GM19372 (cell line): ENCODE data around the gene C15orf39.
A peak's percentile ranks its signal among the peaks of the same experiment; 100 is the strongest.

Experiments
- ATAC-seq: cut with Tn5 transposase; IDR thresholded peaks from one replicate; pipeline ENCODE4 v1.9.1; 2021; ENCODE audit warnings: mild to moderate bottlenecking, low read depth, moderate library complexity; ENCODE audit not compliant: unreplicated experiment

The C15orf39 gene

GRCh38 chr15:75195122-75195765, 6.4 kb upstream of the C15orf39 start:
- no peak for ATAC-seq

DNA sequence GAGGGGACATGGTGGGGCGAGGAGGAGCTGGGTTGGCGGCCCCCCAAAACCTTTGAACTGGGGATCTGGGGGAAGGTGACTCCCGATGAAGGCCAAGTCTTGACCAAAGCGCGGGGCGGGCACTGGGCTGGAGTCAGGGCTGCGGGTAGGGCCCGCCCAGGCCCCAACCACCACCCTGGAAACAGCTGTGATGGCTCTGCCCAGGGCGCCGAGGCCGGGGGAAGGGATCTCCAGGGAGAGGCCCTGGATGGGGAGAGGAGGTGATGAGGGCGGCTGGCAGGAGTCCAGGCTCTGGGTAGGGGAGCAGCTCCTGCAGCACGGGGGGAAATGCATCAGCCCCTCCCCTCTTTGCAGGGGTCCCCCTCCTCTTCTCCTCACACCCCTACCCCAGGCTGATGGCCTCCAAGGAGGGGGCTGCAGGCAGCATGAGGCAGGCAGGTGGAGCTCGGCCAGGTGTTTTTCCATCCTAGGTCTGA, 5.9 kb upstream of the C15orf39 start:
- ATAC-seq = no peak

DNA sequence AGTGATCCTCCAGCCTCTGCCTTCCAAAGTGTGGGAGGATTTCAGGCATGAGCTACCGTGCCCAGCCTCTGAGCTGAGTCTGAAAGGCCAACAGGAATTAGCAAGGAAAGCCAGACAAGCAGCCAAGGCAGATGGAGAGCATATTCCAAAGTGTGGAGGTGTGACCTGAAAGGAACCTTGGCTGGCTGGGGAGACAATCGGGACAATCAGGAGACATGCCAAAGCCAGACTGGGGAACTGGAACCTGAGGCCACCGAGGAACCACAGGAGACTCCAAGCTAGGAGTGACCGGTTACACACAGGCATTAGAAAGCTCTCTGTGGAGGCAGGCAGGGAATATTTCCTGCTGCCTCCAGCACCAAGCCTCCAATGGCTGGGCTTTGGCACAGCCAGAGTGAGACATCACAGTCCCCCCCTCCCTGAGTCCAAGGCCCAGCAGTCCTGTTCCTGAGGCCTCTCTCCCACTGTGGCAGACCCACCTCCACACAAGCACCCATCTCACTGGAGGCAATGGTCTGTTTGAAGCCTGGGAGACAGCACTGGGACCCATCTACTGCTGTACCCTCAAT, 4.5 kb upstream of the C15orf39 start:
- ATAC-seq = no peak

DNA sequence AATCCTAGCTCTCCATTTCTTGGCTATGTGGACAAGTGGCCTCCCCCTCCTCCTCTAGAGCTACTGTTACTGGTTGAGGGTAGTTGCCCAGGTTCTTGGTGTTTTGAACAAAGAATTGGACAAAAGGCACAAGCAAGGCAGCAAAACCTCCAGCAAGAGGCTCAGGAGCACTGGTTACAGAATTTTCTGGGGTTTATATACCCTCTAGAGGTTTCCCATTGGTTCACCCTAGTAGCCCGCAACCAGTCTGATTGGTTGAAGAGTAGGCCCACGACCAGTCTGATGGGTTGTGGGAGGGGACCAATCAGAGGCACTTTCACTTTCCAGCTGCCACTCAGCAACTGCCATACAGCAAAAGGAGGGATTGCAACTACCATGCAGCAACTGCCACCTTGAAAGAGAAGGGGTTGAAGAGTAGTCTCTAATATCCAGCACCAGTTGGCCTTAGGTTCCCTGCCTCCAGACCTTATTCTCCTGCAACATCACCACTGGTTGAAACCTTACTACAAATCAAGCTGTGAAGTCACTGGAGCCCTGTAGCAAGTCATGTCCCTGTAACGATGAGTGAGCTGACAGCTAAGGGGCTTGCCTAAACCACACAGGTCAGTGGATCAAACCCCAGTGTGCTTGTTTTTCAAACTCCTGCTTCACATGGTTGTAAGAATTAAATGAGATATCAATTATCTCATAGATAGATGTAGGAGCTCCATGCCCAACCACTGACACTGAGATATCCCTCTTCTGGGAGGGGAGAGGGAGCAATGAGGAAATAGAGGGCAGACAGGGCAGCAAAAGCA, 2.9 kb upstream of the C15orf39 start:
- no peak for ATAC-seq

DNA sequence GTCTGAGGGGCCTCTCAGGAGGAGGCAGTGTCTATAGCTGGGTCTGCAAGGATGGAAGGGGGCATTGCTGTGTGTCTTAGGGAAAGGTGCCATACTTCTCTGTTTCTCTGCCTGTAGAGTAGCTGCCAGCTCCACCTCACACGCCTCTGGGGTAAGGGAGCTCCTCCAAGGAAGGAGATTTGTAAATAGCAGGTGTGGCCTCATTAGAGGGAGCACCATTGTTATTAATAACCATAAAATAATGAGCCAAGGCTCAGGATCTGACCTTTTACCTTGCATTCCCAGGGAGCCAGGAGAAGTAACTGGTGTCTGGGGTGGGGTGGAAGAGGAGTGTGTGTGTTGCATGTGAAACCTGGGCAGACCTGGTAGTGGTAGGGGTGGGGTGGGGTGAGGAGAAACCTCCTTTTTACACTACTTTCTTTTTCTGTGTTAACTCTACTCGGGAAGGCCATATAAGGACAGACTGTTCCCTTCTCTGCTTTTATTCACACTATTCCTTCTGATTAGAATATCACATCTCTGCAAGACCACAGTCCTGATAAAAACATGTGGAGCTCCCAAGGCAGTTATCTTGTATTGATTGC, 2.2 kb upstream of the C15orf39 start:
- no peak for ATAC-seq

GRCh38 chr15:75200391-75200764, 1.3 kb upstream of the C15orf39 start:
- ATAC-seq = no peak

DNA sequence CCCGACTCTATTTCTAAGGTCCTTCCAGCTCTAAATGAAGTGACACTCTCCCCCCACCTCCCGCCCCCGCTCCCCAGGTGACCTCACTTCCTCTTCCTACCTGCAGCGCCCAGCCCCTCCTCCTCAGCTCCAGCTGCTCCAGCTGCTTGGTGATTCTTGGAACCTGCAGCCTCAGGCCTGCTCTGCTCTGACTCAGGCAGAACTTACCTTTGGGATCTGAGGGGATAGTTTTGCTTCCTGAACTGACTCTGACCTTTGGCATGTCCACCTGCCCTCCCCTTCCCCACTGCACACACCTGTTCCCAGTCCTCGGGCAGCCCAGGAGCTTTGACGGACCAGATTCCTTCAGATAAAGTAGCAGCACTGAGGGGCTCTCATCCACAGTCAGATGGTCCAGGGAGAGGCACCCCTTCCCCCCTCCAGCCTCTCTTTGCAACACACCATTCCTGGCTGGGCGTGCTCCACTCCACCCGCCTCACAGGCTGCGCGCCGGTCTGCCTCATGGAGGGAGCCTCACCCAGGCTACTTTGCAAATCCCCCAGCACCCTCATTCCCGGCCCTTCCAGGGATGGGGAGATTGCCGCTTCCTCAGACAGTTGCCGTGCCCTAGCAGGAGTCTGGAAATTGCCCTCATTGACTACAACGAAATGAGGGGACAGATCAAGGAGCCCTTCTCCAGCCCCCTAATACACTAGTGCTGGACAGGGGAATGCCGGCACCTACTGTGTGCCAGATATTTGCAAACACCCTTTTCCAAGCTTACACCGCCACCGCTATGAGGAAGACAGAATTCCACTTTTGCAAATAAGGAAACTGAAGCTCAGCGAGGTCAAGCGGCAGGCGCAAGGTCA, 692 bp upstream of the C15orf39 start:
- no peak for ATAC-seq

DNA sequence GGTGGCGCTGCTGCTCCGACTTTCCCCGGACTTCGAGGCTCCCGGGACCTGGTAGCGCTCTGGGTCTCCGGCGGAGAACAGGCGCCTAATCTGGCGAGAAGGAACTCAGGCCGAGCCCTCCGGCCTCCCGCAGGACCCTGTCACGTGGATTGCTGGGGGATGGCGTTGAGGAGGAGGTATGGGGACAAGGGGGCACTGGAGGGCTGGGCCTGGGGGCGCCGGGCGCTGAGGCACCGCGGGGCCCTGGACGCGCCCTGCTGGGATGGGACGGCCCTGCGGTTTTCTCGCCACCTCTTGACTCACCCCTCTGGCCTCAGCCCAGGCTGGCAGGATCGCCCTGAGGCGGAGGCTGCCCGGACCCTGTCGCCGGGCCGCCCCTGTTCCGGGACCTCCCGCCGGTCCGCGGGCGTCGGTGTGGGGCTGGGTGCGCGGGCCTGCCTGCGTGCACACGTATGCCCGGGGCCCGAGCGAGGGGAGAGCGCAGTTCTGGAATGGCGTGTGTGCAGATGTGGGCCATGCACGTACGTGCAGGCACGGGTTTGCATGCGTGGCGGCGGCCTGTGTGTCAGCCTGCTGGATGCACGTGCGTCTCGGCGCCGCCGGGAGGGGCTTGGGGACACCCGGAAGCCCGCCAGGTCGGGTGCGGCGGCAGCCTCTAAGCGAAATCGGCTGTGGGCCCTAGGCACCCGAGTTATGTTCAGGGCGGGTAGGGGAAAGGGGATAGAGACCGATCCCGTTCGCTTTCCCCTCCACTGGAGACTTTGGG, 752 bp downstream of the C15orf39 start:
- peak; percentile 27 for ATAC-seq

DNA sequence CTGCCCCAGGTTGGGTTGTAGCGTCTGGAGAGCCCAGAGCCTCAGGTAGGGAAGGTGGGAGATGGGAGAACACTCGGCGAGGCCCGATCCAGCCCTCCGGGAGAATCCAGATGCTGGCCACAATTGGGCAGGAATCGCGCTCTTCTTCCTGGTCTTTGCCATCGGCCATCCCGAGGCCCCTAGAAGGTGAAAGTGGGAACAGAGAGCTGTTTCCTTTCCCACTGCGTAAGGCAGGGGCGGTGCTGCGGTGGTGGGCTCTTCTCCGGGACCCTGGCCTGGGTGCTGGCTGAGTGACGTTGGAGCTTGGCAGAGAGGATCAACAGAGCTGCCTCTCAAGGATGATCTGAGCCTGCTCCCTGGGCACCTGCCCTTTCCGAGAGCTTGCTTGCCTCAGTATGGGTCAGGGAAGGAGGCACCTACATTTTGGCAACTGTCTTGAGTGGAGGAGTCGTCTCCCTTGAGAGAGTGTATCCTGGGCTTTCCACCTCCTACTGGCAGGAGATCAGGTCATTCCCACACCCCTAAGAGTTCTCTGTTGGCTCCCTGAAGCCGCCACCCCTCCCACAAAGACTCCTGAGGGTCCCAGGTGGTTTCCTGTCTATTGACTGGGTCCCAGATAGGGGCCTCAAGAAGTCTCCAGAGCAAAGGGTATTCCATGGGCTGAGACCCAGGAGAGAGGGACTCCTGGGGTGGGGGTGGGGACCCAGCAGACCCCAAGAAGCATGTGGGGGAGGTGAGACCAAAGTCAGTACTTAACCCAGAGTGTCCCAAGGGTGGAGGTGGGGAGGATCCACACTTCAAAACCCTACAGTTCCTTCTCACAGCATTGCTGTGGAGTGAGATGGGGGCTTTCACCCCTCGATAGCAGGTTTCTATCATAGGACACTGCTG, 1.6 kb downstream of the C15orf39 start:
- ATAC-seq = no peak

GRCh38 chr15:75203908-75204263, 2.2 kb downstream of the C15orf39 start:
- ATAC-seq = no peak

- no peak for ATAC-seq
Measured at GRCh38 chr15:75204340-75205063, 2.8 kb downstream of the C15orf39 start.

DNA sequence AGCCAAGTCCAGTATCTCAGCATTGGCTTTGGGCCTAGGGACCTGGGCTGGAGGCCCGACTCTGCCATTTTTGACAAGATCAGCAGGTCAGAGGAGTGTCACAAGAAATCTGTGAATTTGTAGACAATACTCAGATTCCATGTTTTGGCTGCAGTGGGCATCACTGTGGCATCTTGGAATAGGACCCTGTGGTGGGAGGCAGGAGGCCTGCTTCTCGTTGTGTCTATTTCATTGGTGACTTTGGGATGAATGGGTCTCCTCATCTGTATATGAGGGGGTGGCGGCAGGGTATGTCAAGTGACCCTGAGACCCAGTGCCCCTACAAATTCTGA, 3.3 kb downstream of the C15orf39 start:
- no peak for ATAC-seq

DNA sequence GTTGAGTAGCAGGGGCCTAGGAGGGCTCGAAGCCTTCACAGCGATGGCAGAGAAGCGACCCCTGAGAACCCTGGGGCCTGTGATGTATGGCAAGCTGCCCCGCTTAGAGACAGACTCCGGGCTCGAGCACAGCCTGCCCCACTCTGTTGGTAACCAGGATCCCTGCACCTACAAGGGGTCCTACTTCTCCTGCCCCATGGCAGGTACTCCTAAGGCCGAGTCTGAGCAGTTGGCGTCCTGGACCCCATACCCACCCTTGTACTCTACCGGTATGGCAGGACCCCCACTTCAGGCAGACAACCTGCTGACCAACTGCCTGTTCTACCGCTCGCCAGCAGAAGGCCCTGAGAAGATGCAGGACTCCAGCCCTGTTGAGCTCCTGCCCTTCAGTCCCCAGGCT, 4.3 kb downstream of the C15orf39 start:
- ATAC-seq = no peak

DNA sequence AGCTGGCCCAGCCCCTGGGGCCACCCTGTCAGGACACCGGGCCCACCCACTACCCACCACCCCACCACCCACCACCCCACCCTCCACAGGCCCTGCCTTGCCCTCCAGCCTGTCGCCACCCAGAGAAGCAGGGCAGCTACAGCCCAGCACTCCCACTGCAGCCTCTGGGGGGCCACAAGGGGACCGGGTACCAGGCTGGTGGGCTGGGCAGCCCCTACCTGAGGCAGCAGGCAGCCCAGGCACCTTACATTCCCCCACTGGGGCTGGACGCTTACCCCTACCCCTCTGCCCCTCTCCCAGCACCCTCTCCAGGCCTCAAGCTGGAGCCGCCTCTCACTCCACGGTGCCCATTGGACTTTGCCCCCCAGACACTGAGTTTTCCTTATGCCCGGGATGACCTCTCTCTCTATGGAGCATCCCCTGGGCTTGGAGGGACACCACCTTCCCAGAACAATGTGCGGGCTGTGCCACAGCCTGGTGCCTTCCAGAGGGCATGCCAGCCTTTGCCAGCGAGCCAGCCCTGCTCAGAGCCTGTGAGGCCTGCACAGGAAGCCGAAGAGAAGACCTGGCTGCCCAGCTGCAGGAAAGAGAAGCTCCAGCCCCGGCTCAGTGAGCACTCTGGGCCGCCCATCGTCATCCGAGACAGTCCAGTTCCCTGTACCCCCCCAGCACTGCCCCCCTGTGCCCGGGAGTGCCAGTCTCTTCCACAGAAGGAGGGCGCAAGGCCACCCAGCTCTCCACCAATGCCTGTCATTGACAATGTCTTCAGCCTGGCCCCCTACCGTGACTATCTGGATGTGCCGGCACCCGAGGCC, 5.3 kb downstream of the C15orf39 start:
- no peak for ATAC-seq

GRCh38 chr15:75207618-75208500, 6.2 kb downstream of the C15orf39 start:
- no peak for ATAC-seq

DNA sequence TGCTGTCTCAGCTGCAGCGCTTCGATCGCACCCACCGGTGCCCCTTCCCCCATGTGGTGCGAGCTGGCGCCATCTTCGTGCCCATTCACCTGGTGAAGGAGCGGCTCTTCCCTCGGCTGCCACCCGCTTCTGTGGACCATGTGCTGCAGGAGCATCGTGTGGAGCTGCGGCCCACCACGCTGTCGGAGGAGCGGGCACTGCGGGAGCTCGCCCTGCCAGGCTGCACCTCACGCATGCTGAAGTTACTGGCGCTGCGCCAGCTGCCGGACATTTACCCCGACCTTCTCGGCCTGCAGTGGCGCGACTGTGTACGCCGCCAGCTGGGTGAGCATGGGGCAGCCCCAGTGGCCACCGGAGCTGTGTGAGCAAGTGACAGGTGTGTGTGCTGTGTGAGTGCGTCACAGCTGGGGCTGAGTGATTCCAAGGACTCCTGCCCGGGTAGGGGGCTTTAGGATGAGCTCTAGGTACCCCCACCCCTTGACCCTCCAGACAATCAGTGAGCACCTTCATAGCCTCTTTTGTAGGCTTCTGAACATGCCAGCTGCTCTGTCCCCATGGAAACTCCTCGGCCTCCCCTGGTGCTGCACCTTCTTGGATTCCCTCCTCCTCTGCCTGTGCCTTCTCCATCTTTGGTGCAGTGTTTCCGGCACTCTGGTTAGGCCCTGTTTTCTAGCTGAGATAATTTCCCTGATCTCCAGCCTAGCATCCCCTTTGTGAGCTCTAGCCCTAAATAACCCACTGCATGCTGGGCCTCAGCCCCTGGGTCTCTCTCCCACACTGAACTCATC, 7.0 kb downstream of the C15orf39 start:
- no peak for ATAC-seq
